GM12873 (cell line): Measurements from ENCODE around the gene C2CD4C.

Experiments used
- CTCF ChIP-seq: IDR thresholded peaks from 2 replicates; pipeline ENCODE4 v1.5.1; 2012; ENCODE audit warnings: low read depth, mild to moderate bottlenecking, moderate library complexity, low read length, control low read depth; ENCODE audit not compliant: insufficient read depth; ENCODE audit errors: missing control alignments

Gene C2CD4C

GRCh38 chr19:377801-378581 is 31.0 kb downstream of the C2CD4C start:
- TF ChIP-seq CTCF, result no peak

- TF ChIP-seq CTCF, result no peak
Observed at GRCh38 chr19:376111-376470, 32.9 kb downstream of the C2CD4C start.

- no peak for TF ChIP-seq CTCF
Observed at GRCh38 chr19:375395-376110, 33.4 kb downstream of the C2CD4C start.

DNA sequence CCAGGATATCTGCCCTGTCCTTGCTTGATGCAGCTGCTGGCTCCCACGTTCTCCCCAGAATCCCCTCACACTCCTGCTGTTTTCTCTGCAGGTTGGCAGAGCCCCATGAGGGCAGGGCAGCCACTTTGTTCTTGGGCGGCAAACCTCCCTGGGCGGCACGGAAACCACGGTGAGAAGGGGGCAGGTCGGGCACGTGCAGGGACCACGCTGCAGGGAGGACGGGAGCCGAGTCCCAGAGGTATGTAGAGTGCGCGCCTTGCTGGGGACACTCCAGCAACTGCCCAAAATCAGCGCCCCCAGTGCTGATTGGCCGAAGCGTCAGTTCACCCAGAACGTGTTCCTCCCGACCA is 34.1 kb downstream of the C2CD4C start:
- TF ChIP-seq CTCF, result no peak

GRCh38 chr19:374183-374885 is 34.6 kb downstream of the C2CD4C start:
- no peak for TF ChIP-seq CTCF

DNA sequence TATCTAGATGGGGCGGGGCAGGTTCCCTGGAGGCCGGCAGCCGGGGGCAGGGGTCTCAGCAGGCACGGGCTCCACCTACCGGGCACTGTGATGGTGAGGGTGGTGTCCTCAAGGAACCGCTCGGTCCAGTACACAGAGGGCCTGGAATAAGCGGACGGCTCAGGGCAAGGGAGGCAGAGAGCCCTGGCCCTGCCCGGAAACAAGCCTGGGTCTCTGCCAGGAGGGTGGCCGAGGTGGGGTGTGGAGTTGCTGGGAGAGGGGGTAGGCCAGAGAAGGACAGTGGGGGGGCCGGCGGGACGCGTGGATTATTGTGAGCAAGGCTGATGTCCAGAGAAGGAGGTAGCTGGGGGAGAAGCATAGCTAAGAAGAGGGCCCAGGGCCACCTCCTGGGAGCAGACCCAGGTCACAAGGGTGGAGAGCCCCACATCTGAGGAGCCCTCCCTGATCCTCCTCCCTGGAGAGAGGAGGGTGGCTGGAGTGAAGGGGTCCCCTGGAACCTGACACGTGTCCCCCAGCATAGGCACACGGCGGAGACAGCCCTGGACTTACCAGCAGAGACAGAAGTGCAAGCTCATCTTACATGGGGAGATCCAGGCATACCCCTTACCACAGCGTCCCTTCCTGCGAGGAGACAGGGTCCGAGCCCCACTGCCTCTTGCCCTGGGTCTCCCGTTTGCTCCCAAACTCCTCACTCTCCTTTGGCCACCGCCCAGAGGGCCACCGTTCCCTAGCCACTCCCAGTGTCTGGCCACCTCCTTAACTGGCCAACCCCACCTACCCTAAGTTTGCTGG is 35.4 kb downstream of the C2CD4C start:
- TF ChIP-seq CTCF, result no peak
